K562 (cell line): ENCODE results near the gene KRT33A. TPM values are rescaled to one million over a fixed set of nuclear protein-coding genes. Genes with fewer than 3 reads are reported as not detected.

Experiments used
- ATF1 ChIP-seq, 2 experiments: fragments of 450-650 bp in 1 of 2; IDR thresholded peaks; 2 replicates each; pipeline ENCODE4 v1.6.1; 2016; ENCODE audit warnings: missing compliant biosample characterization in 1 of 2, missing genetic modification characterization in 1 of 2
- CCNT2 ChIP-seq: IDR thresholded peaks from 2 replicates; pipeline ENCODE4 v1.6.1; 2011; ENCODE audit warnings: borderline replicate concordance, low read depth, mild to moderate bottlenecking, moderate library complexity, mixed read lengths, low read length; ENCODE audit not compliant: insufficient read length; ENCODE audit errors: extremely low read depth
- CHD1 ChIP-seq: fragments of 200-600 bp; sonication (generic); IDR thresholded peaks from one replicate; pipeline ENCODE4 v1.6.1; 2012; ENCODE audit warnings: mild to moderate bottlenecking, moderate library complexity, low read length, inconsistent platforms
- ELF1 ChIP-seq: fragments of 200-800 bp; sonication (Bioruptor generic); IDR thresholded peaks from 2 replicates; pipeline ENCODE4 v1.6.1; 2016; ENCODE audit warnings: missing genetic modification characterization, missing compliant biosample characterization
- GATAD2A ChIP-seq: fragments of 450-650 bp; IDR thresholded peaks from 2 replicates; pipeline ENCODE4 v1.6.1; 2017
- HDAC2 ChIP-seq: fragments of 450-650 bp; IDR thresholded peaks from 2 replicates; pipeline ENCODE4 v1.6.1; 2016; ENCODE audit warnings: mild to moderate bottlenecking
- KLF16 ChIP-seq: IDR thresholded peaks from 2 replicates; pipeline ENCODE4 v1.6.1; 2016; ENCODE audit warnings: antibody characterized with exemption
- L3MBTL2 ChIP-seq: fragments of 450-650 bp; IDR thresholded peaks from 2 replicates; pipeline ENCODE4 v1.6.1; 2016; ENCODE audit warnings: mild to moderate bottlenecking, moderate library complexity
- NRF1 ChIP-seq, 2 experiments: fragments of 450-650 bp; IDR thresholded peaks in 1 of 2; conservative IDR thresholded peaks in 1 of 2; 2 replicates each; pipeline ENCODE4 v1.6.1; 2014; ENCODE audit warnings: mild to moderate bottlenecking in 2 of 2
- PHB ChIP-seq: fragments of 250-450 bp; sonication (Bioruptor Pico); IDR thresholded peaks from 2 replicates; pipeline ENCODE4 v1.5.0; 2021
- RUNX1 ChIP-seq: sonication (generic); IDR thresholded peaks from 2 replicates; pipeline ENCODE4 v1.6.1; 2016; ENCODE audit warnings: antibody characterized with exemption, low read depth
- SIN3B ChIP-seq: fragments of 450-650 bp; IDR thresholded peaks from 2 replicates; pipeline ENCODE4 v1.6.1; 2017; ENCODE audit warnings: low read depth, mild to moderate bottlenecking, moderate library complexity
- SMAD4 ChIP-seq: fragments of 250-450 bp; sonication (Bioruptor Pico); conservative IDR thresholded peaks from 2 replicates; pipeline ENCODE4 v1.8.0; 2021; ENCODE audit warnings: inconsistent platforms, mild to moderate bottlenecking, moderate library complexity
- SMARCA5 ChIP-seq: fragments of 450-650 bp; IDR thresholded peaks from 2 replicates; pipeline ENCODE4 v1.6.1; 2016
- SMARCC2 ChIP-seq: fragments of 450-650 bp; IDR thresholded peaks from 2 replicates; pipeline ENCODE4 v1.6.1; 2017; ENCODE audit warnings: antibody characterized with exemption, moderate library complexity, mild to moderate bottlenecking, low read depth
- SREBF1 ChIP-seq: fragments of 150-350 bp; IDR thresholded peaks from 2 replicates; pipeline ENCODE4 v1.6.1; 2014; ENCODE audit warnings: antibody characterized with exemption, low read depth, low read length, borderline replicate concordance
- SUPT5H ChIP-seq: fragments of 450-650 bp; IDR thresholded peaks from 2 replicates; pipeline ENCODE4 v1.6.1; 2016
- TAF7 ChIP-seq: fragments of 450-650 bp; IDR thresholded peaks from 2 replicates; pipeline ENCODE4 v1.6.1; 2016; ENCODE audit warnings: missing genetic modification characterization, missing compliant biosample characterization
- WHSC1 ChIP-seq: IDR thresholded peaks from one replicate; pipeline ENCODE4 v1.6.1; 2012; ENCODE audit warnings: low read length, control low read depth, inconsistent platforms
- YY1 ChIP-seq, 3 experiments: IDR thresholded peaks; 2 replicates each; pipeline ENCODE4 v1.6.1; 2011; ENCODE audit warnings: low read length in 2 of 3, mild to moderate bottlenecking in 2 of 3, moderate library complexity in 2 of 3, borderline replicate concordance in 1 of 3, control low read depth in 1 of 3, low read depth in 1 of 3; ENCODE audit not compliant: insufficient read depth in 3 of 3, insufficient replicate concordance in 2 of 3, control insufficient read depth in 1 of 3, insufficient read length in 1 of 3; ENCODE audit errors: extremely low read depth in 1 of 3
- ZNF253 ChIP-seq: fragments of 250-450 bp; sonication (Bioruptor Pico); conservative IDR thresholded peaks from 2 replicates; pipeline ENCODE4 v1.6.1; 2021; ENCODE audit warnings: mild to moderate bottlenecking
- ZNF3 ChIP-seq: fragments of 250-450 bp; sonication (Bioruptor Pico); IDR thresholded peaks from 2 replicates; pipeline ENCODE4 v1.5.0; 2021; ENCODE audit warnings: mild to moderate bottlenecking, moderate library complexity
- polyA plus RNA-seq, 8 experiments: library from polyadenylated mRNA; depleted of rRNA in 4 of 8; stranded (reverse) in 5 of 8; unstranded in 3 of 8; fragments of >200 nt; fragmentation: Nextera tagmentation in 2 of 8; fragmentation: Illumina TruSeq in 1 of 8; extraction: Ambion mirVana in 2 of 8; extraction: Trizol in 1 of 8; gene quantifications; 2 replicates each; pipeline versions ENCODE4 v1.2.1 to v1.2.3, GENCODE V29; 2011 to 2014; ENCODE audit warnings: inconsistent platforms in 1 of 8, missing spikeins in 1 of 8
- total RNA-seq, 7 experiments: library from RNA; depleted of rRNA in 6 of 7; stranded (reverse); fragments of >200 nt in 6 of 7; fragmentation: Illumina TruSeq in 2 of 7; extraction: Trizol in 2 of 7; gene quantifications; 2 replicates each; pipeline versions ENCODE4 v1.2.1 to v1.2.3, GENCODE V29; 2011 to 2021; ENCODE audit warnings: low replicate concordance in 1 of 7
- TF ChIP-seq, protein P1 (sequence below), 2 experiments: fragments of 450-650 bp; conservative IDR thresholded peaks; 2 replicates each; pipeline ENCODE4 v1.6.1; 2017; ENCODE audit warnings: mild to moderate bottlenecking in 2 of 2, moderate library complexity in 2 of 2
- TF ChIP-seq, protein P2 (sequence below): fragments of 450-650 bp; IDR thresholded peaks from 2 replicates; pipeline ENCODE4 v1.7.0; 2016; ENCODE audit warnings: borderline replicate concordance
- TF ChIP-seq, protein P3 (sequence below), 2 experiments: fragments of 250-450 bp in 1 of 2; fragments of 450-650 bp in 1 of 2; sonication (Bioruptor Pico) in 1 of 2; IDR thresholded peaks; 2 replicates each; pipeline versions ENCODE4 v1.6.1 to v1.8.0; 2016 to 2021; ENCODE audit warnings: mild to moderate bottlenecking in 2 of 2, moderate library complexity in 2 of 2, missing compliant biosample characterization in 1 of 2, missing genetic modification characterization in 1 of 2

The KRT33A gene
- total and polyA plus RNA-seq, 9 of the 15 experiments (the other 6 are each of a cell fraction or from before 2014, with no cell fraction given) = not detected

DNA sequence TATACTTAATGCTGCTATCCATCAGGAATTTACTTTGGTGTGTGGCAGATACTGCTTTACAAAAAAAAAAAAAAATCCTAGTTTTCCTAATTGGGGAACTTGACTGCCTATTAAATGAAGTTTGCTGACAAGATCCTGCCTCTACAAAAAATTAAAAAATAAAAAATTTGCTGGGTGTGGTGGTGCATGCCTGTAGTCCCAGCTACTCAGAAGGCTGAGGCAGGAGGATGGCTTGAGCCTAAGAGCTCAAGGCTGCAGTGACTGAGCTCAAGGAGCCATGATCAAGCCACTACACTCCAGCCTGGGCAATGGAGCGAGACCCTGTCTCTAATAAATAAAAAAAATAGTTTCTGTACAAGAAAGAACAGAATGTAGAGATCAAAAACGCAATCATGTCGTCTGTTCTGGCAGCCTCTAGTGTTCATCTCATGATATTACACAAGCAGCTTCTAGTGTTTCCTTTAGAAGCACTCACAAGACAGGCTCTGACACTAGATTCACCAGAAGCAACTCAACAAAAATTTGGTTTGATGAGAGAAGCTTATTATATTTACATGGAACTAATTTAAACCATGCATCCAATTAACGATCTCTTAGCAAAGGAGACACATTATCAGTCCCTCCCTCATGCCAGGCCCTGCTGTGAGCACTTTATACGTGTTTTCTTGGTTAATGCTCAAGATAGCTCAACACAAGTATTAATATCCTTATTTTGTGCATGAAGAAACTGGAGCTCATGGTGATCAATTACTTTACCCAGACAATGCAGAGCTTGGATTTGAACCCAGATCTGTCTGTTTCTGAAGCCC lies 28.3 kb downstream of the KRT33A start (continued):
- TF ChIP-seq, protein P1, sequence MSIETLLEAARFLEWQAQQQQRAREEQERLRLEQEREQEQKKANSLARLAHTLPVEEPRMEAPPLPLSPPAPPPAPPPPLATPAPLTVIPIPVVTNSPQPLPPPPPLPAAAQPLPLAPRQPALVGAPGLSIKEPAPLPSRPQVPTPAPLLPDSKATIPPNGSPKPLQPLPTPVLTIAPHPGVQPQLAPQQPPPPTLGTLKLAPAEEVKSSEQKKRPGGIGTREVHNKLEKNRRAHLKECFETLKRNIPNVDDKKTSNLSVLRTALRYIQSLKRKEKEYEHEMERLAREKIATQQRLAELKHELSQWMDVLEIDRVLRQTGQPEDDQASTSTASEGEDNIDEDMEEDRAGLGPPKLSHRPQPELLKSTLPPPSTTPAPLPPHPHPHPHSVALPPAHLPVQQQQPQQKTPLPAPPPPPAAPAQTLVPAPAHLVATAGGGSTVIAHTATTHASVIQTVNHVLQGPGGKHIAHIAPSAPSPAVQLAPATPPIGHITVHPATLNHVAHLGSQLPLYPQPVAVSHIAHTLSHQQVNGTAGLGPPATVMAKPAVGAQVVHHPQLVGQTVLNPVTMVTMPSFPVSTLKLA (conservative IDR thresholded peaks at IDR 0.05) = no peak
- TF ChIP-seq, protein P2, sequence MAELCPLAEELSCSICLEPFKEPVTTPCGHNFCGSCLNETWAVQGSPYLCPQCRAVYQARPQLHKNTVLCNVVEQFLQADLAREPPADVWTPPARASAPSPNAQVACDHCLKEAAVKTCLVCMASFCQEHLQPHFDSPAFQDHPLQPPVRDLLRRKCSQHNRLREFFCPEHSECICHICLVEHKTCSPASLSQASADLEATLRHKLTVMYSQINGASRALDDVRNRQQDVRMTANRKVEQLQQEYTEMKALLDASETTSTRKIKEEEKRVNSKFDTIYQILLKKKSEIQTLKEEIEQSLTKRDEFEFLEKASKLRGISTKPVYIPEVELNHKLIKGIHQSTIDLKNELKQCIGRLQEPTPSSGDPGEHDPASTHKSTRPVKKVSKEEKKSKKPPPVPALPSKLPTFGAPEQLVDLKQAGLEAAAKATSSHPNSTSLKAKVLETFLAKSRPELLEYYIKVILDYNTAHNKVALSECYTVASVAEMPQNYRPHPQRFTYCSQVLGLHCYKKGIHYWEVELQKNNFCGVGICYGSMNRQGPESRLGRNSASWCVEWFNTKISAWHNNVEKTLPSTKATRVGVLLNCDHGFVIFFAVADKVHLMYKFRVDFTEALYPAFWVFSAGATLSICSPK = no peak
- no peak for TF ChIP-seq SMAD4
- TF ChIP-seq SMARCA5 = no peak
- TF ChIP-seq NRF1 (conservative IDR thresholded peaks at IDR 0.05 in 1 of 2, IDR thresholded peaks at IDR 0.05 in 1 of 2) = no peak
- TF ChIP-seq, protein P3, sequence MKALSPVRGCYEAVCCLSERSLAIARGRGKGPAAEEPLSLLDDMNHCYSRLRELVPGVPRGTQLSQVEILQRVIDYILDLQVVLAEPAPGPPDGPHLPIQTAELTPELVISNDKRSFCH (CRISPR knock-in tag; IDR thresholded peaks at IDR 0.05) = no peak
- TF ChIP-seq, protein P3 (tag; IDR thresholded peaks at IDR 0.05) = no peak
- TF ChIP-seq ELF1 (tag) = no peak
- no peak for TF ChIP-seq RUNX1
- no peak for TF ChIP-seq ZNF3 (CRISPR knock-in tag)
- TF ChIP-seq CCNT2 = no peak
- TF ChIP-seq ATF1 (CRISPR knock-in tag; IDR thresholded peaks at IDR 0.05) = no peak
- TF ChIP-seq ATF1 (tag; IDR thresholded peaks at IDR 0.05) = no peak
- TF ChIP-seq GATAD2A = no peak
- no peak for TF ChIP-seq WHSC1
- TF ChIP-seq PHB (CRISPR knock-in tag) = no peak
- no peak for TF ChIP-seq SUPT5H
- TF ChIP-seq TAF7 (tag) = no peak
- TF ChIP-seq CHD1 = no peak
- no peak for TF ChIP-seq SIN3B
- no peak for TF ChIP-seq L3MBTL2
- peak; percentile 38; the same call in 1 of the 2 replicates for TF ChIP-seq KLF16
- TF ChIP-seq ZNF253 (CRISPR knock-in tag) = no peak
- no peak for TF ChIP-seq SREBF1
- TF ChIP-seq SMARCC2 = no peak
- no peak for TF ChIP-seq HDAC2
- TF ChIP-seq YY1 (IDR thresholded peaks at IDR 0.05; ENCODE audit: borderline replicate concordance in 1 of 3, control insufficient read depth in 1 of 3, extremely low read depth in 1 of 3, insufficient read depth in 3 of 3, insufficient read length in 1 of 3, insufficient replicate concordance in 2 of 3, low read depth in 1 of 3, low read length in 2 of 3) = no peak
